Endothelial cell of umbilical vein (primary cell): ENCODE measurements around the gene TCF7. TPM values are rescaled to one million over a fixed set of nuclear protein-coding genes. Genes with fewer than 3 reads are reported as not detected.

ENCODE experiments used
- BruUV-seq: library from RNA; stranded (reverse); fragments of 400-500 nt; replicated peaks from 2 replicates; lab custom pipeline; 2021; lab: Mats Ljungman, UMichigan
- CTCF ChIA-PET: fragments of 300-600, 350-600 bp; sonication (Branson Sonifier 250); formaldehyde crosslinking; loops from one replicate; lab custom pipeline; 2021; ENCODE audit warnings: antibody characterized with exemption, inconsistent platforms; lab: Charles Lee
- POLR2A ChIA-PET: fragments of 300-600, 350-600 bp; sonication (Branson Sonifier 250); formaldehyde crosslinking; loops from one replicate; lab custom pipeline; 2021; ENCODE audit warnings: antibody characterized with exemption, inconsistent platforms; lab: Charles Lee
- DNase-seq: peaks from one replicate; pipeline ENCODE4 v3.0.0-alpha.2; 2011; ENCODE audit warnings: low read depth, low spot score
- FAIRE-seq: peaks from 2 replicates; lab custom pipeline; 2011; peaks lifted over from hg19 to GRCh38; lab: Jason Lieb, UNC
- H2AFZ ChIP-seq: 2 replicates; pipeline ENCODE4 v1.6.0; 2012; ENCODE audit warnings: low read depth, low read length, control low read depth, inconsistent platforms
- H3K27ac ChIP-seq: 2 replicates; pipeline ENCODE4 v1.5.1; 2011; ENCODE audit warnings: low read depth, mild to moderate bottlenecking, control low read depth, low read length, moderate library complexity; ENCODE audit not compliant: insufficient read depth
- H3K27me3 ChIP-seq, 2 experiments: 2 replicates each; pipeline versions ENCODE4 v1.6.0 to v1.6.1; 2011; ENCODE audit warnings: low read length in 2 of 2, mixed read lengths in 1 of 2; ENCODE audit not compliant: control insufficient read depth in 2 of 2, insufficient read depth in 2 of 2
- H3K36me3 ChIP-seq, 2 experiments: 2 replicates in 1 of 2; 3 replicates in 1 of 2; pipeline ENCODE4 v1.5.1; 2011; ENCODE audit warnings: low read length in 2 of 2, mild to moderate bottlenecking in 1 of 2, moderate library complexity in 1 of 2; ENCODE audit not compliant: control insufficient read depth in 2 of 2, insufficient read depth in 2 of 2; ENCODE audit errors: extremely low read depth in 1 of 2
- H3K4me1 ChIP-seq: 3 replicates; pipeline ENCODE4 v1.5.1; 2011; ENCODE audit warnings: mild to moderate bottlenecking, low read length; ENCODE audit not compliant: control insufficient read depth, insufficient read depth; ENCODE audit errors: extremely low read depth
- H3K4me2 ChIP-seq: 2 replicates; pipeline ENCODE4 v1.6.1; 2011; ENCODE audit warnings: low read length, control low read depth, mixed read lengths; ENCODE audit not compliant: insufficient read depth
- H3K4me3 ChIP-seq, 3 experiments: fragments of 200-600 bp in 1 of 3; sonication (generic), shearing (Covaris generic) in 1 of 3; replicated peaks in 1 of 3; 2 replicates each; pipeline ENCODE4 v1.5.1; 2011 to 2016; ENCODE audit warnings: control low read depth in 3 of 3, low read length in 3 of 3, mild to moderate bottlenecking in 2 of 3, inconsistent platforms in 1 of 3, low read depth in 1 of 3, moderate library complexity in 1 of 3; ENCODE audit not compliant: insufficient read depth in 1 of 3
- H3K79me2 ChIP-seq: 2 replicates; pipeline ENCODE4 v1.6.0; 2012; ENCODE audit warnings: low read length, inconsistent platforms; ENCODE audit not compliant: control insufficient read depth, insufficient read depth
- H3K9ac ChIP-seq: replicated peaks from 2 replicates; pipeline ENCODE3; 2011; ENCODE audit warnings: low read length, control low read depth; ENCODE audit not compliant: insufficient read depth; ENCODE audit errors: extremely low read depth
- H3K9me1 ChIP-seq: replicated peaks from 3 replicates; pipeline ENCODE4 v1.6.0; 2011; ENCODE audit warnings: mild to moderate bottlenecking, low read length; ENCODE audit not compliant: control insufficient read depth, insufficient read depth; ENCODE audit errors: extremely low read depth
- H3K9me3 ChIP-seq: replicated peaks from 2 replicates; pipeline ENCODE4 v1.5.1; 2012; ENCODE audit warnings: low read length, inconsistent platforms; ENCODE audit not compliant: control insufficient read depth, insufficient read depth
- H4K20me1 ChIP-seq: replicated peaks from 2 replicates; pipeline ENCODE3; 2011; ENCODE audit warnings: mild to moderate bottlenecking, low read length; ENCODE audit not compliant: control insufficient read depth, insufficient read depth; ENCODE audit errors: extremely low read depth
- CTCF ChIP-seq, 2 donors: IDR thresholded peaks; 1 replicate in 1 of 2; 2 replicates in 1 of 2; pipeline ENCODE4 v1.5.1; 2011; ENCODE audit warnings: low read length in 2 of 2, mild to moderate bottlenecking in 2 of 2, moderate library complexity in 2 of 2, control low read depth in 1 of 2, inconsistent platforms in 1 of 2, low read depth in 1 of 2; ENCODE audit not compliant: insufficient read depth in 1 of 2; ENCODE audit errors: extremely low read depth in 1 of 2
- EZH2 ChIP-seq: IDR thresholded peaks from 2 replicates; pipeline ENCODE4 v1.6.1; 2012; ENCODE audit warnings: borderline replicate concordance, low read depth, mild to moderate bottlenecking, moderate library complexity, low read length, inconsistent platforms; ENCODE audit not compliant: severe bottlenecking
- FOS ChIP-seq: IDR thresholded peaks from 2 replicates; pipeline ENCODE4 v1.6.1; 2011; ENCODE audit warnings: mild to moderate bottlenecking, low read length, moderate library complexity, borderline replicate concordance; ENCODE audit not compliant: insufficient read depth
- JUN ChIP-seq: IDR thresholded peaks from 2 replicates; pipeline ENCODE4 v1.6.1; 2011; ENCODE audit warnings: borderline replicate concordance, low read depth; ENCODE audit not compliant: insufficient read length, insufficient read depth
- MAX ChIP-seq: IDR thresholded peaks from 2 replicates; pipeline ENCODE4 v1.6.1; 2011; ENCODE audit not compliant: insufficient read depth, insufficient read length
- POLR2AphosphoS5 ChIP-seq: IDR thresholded peaks from 2 replicates; pipeline ENCODE4 v1.6.1; 2012; ENCODE audit warnings: low read depth, mild to moderate bottlenecking, control low read depth, low read length, moderate library complexity; ENCODE audit not compliant: insufficient read depth
- dilution Hi-C: fragments of 300-500 bp; cut with MboI; formaldehyde crosslinking; loops from one replicate; pipeline ENCODE4 v1.15.0; 2019; ENCODE audit warnings: low sequenced_read_pairs; ENCODE audit not compliant: extremely low pct_ligation_motif_present
- intact Hi-C: fragments of 100-400 bp; cut with micrococcal nuclease; formaldehyde crosslinking; loops from one replicate; pipeline ENCODE4 v1.10.0; 2022
- polyA plus RNA-seq, 4 experiments: library from polyadenylated mRNA; depleted of rRNA in 3 of 4; stranded (reverse) in 3 of 4; unstranded in 1 of 4; fragments of >200 nt; gene quantifications; 2 replicates each; pipeline versions ENCODE4 v1.2.1 to v1.2.3, GENCODE V29; 2011 to 2012; ENCODE audit warnings: missing spikeins in 1 of 4
- total RNA-seq: library from RNA; stranded (reverse); gene quantifications from 2 replicates; pipeline ENCODE4 v1.2.3, GENCODE V29; 2021

Gene TCF7
- total and polyA plus RNA-seq, 2 donors (not counting 3 experiments of a cell fraction or from before 2014, with no cell fraction given) = 1.8 to 2.5 TPM

GRCh38 chr5:134107779-134108178, 6.7 kb upstream of the TCF7 start:
- TF ChIP-seq FOS (no peak), JUN (no peak), MAX (no peak), EZH2 (no peak), CTCF (IDR thresholded peaks at IDR 0.05; ENCODE audit: extremely low read depth in 1 of 2, insufficient read depth in 1 of 2, low read depth in 1 of 2, low read length in 2 of 2) (no peak), POLR2AphosphoS5 (no peak)
- Histone ChIP-seq H3K36me3 (no peaks in the 10 kb centered on the region), H3K79me2 (no peaks in the 10 kb centered on the region), H3K4me1 (no peaks in the 10 kb centered on the region), H3K4me2 (no peak overlapping the region), H3K9me3 (no peaks in the 10 kb centered on the region), H4K20me1 (no peaks in the 10 kb centered on the region), H2AFZ (no peak overlapping the region), H3K27me3 (peaks cover 5 to 7% of the 10 kb centered on the region in 2 experiments), H3K4me3 (no peak overlapping the region), H3K27ac (no peak overlapping the region), H3K9ac (no peak overlapping the region), H3K9me1 (no peaks in the 10 kb centered on the region)
- no peak for FAIRE-seq
- ChIA-PET POLR2A (no interaction called here), CTCF (interaction anchor here (0.5 to 1.5 kb wide), 3 partner anchors 24 to 1135 kb away, joined by 3 to 4 read pairs (median 3); no protein-coding TSS in a partner anchor)
- dilution Hi-C loops (no loop called here), intact Hi-C loops (no loop called here)
- no peak for DNase-seq
- BruUV-seq = no TSS peak
